Gastrocnemius medialis (tissue), 4 donors: Measurements from ENCODE around the gene POLD1. TPM values are rescaled to one million over a fixed set of nuclear protein-coding genes. Genes with fewer than 3 reads are reported as not detected.

ENCODE experiments used
- ATAC-seq, 2 donors: fragments of 150-250 bp; one replicate each; pipeline ENCODE4 v1.9.1; 2016
- DNase-seq, 2 donors: peaks; one replicate each; pipeline ENCODE4 v3.0.0-alpha.2; 2019
- H3K27ac ChIP-seq, 4 donors: fragments of 200-600 bp; sonication (generic); 1 replicate in 1 of 4; 2 replicates in 3 of 4; pipeline ENCODE4 v1.5.1; 2016 to 2018; ENCODE audit warnings: mild to moderate bottlenecking in 2 of 4, moderate library complexity in 1 of 4
- H3K27me3 ChIP-seq, 3 donors: fragments of 200-600 bp; sonication (generic) in 2 of 3; 1 replicate in 1 of 3; 2 replicates in 2 of 3; pipeline versions ENCODE4 v1.5.1 to v1.6.0; 2016 to 2019; ENCODE audit warnings: mild to moderate bottlenecking in 1 of 3, moderate library complexity in 1 of 3
- H3K36me3 ChIP-seq, 2 donors: fragments of 200-600 bp; sonication (generic) in 1 of 2; one replicate each; pipeline ENCODE4 v1.5.1; 2017 to 2018
- H3K4me1 ChIP-seq, 2 donors: fragments of 200-600 bp; sonication (generic) in 1 of 2; one replicate each; pipeline ENCODE4 v1.5.1; 2016 to 2017; ENCODE audit warnings: mild to moderate bottlenecking in 2 of 2
- H3K4me3 ChIP-seq, 4 donors: fragments of 200-600 bp; sonication (generic) in 3 of 4; 1 replicate in 1 of 4; 2 replicates in 3 of 4; pipeline ENCODE4 v1.5.1; 2016 to 2019; ENCODE audit warnings: mild to moderate bottlenecking in 2 of 4
- H3K9me3 ChIP-seq, 3 donors: fragments of 200-600 bp; sonication (generic) in 2 of 3; 1 replicate in 1 of 3; 2 replicates in 2 of 3; pipeline ENCODE4 v1.5.1; 2016 to 2019
- CTCF ChIP-seq, 5 experiments: fragments of 450-650 bp in 3 of 5; fragments of 200-600 bp in 2 of 5; sonication (generic) in 2 of 5; IDR thresholded peaks in 4 of 5; conservative IDR thresholded peaks in 1 of 5; 1 replicate in 4 of 5; 2 replicates in 1 of 5; pipeline ENCODE4 v1.5.1; 2016 to 2019; ENCODE audit warnings: antibody characterized with exemption in 5 of 5, mild to moderate bottlenecking in 3 of 5, moderate library complexity in 3 of 5
- POLR2A ChIP-seq, 2 donors: fragments of 450-650 bp; IDR thresholded peaks; one replicate each; pipeline ENCODE4 v1.6.1; 2017; ENCODE audit warnings: antibody characterized with exemption in 2 of 2, mild to moderate bottlenecking in 2 of 2, moderate library complexity in 2 of 2
- in situ Hi-C, 4 donors: fragments of 200-750 bp; cut with MboI; loops; one replicate each; pipeline versions ENCODE4 v1.15.0 to v1.8.0; 2017; ENCODE audit warnings: low sequenced_read_pairs in 4 of 4
- intact Hi-C: fragments of 100-400 bp; cut with DNase I; formaldehyde crosslinking; loops from one replicate; pipeline ENCODE4 v1.15.1; 2023; ENCODE audit warnings: low total_unique reads
- total RNA-seq, 4 donors: library from RNA; depleted of rRNA; stranded (reverse); fragments of >200 nt; gene quantifications; one replicate each; pipeline versions ENCODE4 v1.1.0 to v1.2.3, GENCODE V29; 2016

POLD1 gene
- total RNA-seq, 4 donors from 2014 or later = 4.0 to 18.3 (median 6.0) TPM

GRCh38 chr19:50410109-50410508 is 26.0 kb downstream of the POLD1 start:
- Histone ChIP-seq H3K4me3 (no peak overlapping the region), H3K27me3 (no peaks in the 10 kb centered on the region), H3K4me1 (no peaks in the 10 kb centered on the region), H3K36me3 (peaks cover 0 to 10% of the 10 kb centered on the region in 2 donors), H3K9me3 (no peaks in the 10 kb centered on the region), H3K27ac (no peak overlapping the region)
- no peak for DNase-seq
- in situ Hi-C loops = loop anchor here in 2 of 4 donors (10.0 kb wide), 1 partner anchor 45 kb away; the partner anchor contains the start of gene NAPSA (in 2 of the 2)
- intact Hi-C loops = no loop called here
- no peak for ATAC-seq
- TF ChIP-seq POLR2A (IDR thresholded peaks at IDR 0.05) (no peak), CTCF (IDR thresholded peaks at IDR 0.05 in 4 of 5, conservative IDR thresholded peaks at IDR 0.05 in 1 of 5) (no peak)

GRCh38 chr19:50412419-50412818 is 28.3 kb downstream of the POLD1 start:
- no peak for TF ChIP-seq POLR2A (IDR thresholded peaks at IDR 0.05)
- TF ChIP-seq CTCF (IDR thresholded peaks at IDR 0.05 in 4 of 5, conservative IDR thresholded peaks at IDR 0.05 in 1 of 5) = no peak
- no peaks in the 10 kb centered on the region for H3K4me1 ChIP-seq
- no peak overlapping the region for H3K27ac ChIP-seq
- no peaks in the 10 kb centered on the region for H3K27me3 ChIP-seq
- no peak for DNase-seq
- intact Hi-C loops (no loop called here), in situ Hi-C loops (loop anchor here in 2 of 4 donors (10.0 kb wide), 1 partner anchor 48 kb away; the partner anchor contains the start of gene NAPSA (in 2 of the 2))
- peaks cover 0 to 10% of the 10 kb centered on the region in 2 donors for H3K36me3 ChIP-seq
- H3K4me3 ChIP-seq = no peak overlapping the region
- no peak for ATAC-seq
- H3K9me3 ChIP-seq = no peaks in the 10 kb centered on the region

GRCh38 chr19:50413096-50413495 is 28.9 kb downstream of the POLD1 start:
- H3K4me1 ChIP-seq = no peaks in the 10 kb centered on the region
- TF ChIP-seq CTCF (IDR thresholded peaks at IDR 0.05 in 4 of 5, conservative IDR thresholded peaks at IDR 0.05 in 1 of 5) (no peak), POLR2A (IDR thresholded peaks at IDR 0.05) (no peak)
- ATAC-seq (no peak), DNase-seq (no peak)
- no peaks in the 10 kb centered on the region for H3K9me3 ChIP-seq
- H3K27ac ChIP-seq = no peak overlapping the region
- in situ Hi-C loops = loop anchor here in 2 of 4 donors (10.0 kb wide), 1 partner anchor 48 kb away; the partner anchor contains the start of gene NAPSA (in 2 of the 2)
- intact Hi-C loops = no loop called here
- H3K27me3 ChIP-seq = peaks cover 0 to under 1% (median 0%) of the 10 kb centered on the region in 3 donors
- peaks cover 0 to 10% of the 10 kb centered on the region in 2 donors for H3K36me3 ChIP-seq
- no peak overlapping the region for H3K4me3 ChIP-seq

- ATAC-seq = no peak
- in situ Hi-C loops = loop anchor here in 2 of 4 donors (10.0 kb wide), 1 partner anchor 49 kb away; the partner anchor contains the start of gene NAPSA (in 2 of the 2)
- no peak overlapping the region for H3K4me3 ChIP-seq
- intact Hi-C loops = no loop called here
- H3K9me3 ChIP-seq = no peaks in the 10 kb centered on the region
- H3K4me1 ChIP-seq = peaks cover 0 to 3% of the 10 kb centered on the region in 2 donors
- H3K36me3 ChIP-seq = peaks cover 0 to 9% of the 10 kb centered on the region in 2 donors
- no peak for DNase-seq
- H3K27me3 ChIP-seq = peaks cover 0 to 5% (median 2%) of the 10 kb centered on the region in 3 donors
- no peak overlapping the region for H3K27ac ChIP-seq
- no peak for TF ChIP-seq CTCF (IDR thresholded peaks at IDR 0.05 in 4 of 5, conservative IDR thresholded peaks at IDR 0.05 in 1 of 5)
- no peak for TF ChIP-seq POLR2A (IDR thresholded peaks at IDR 0.05)
Measured at GRCh38 chr19:50413531-50413930, 29.4 kb downstream of the POLD1 start.
